ENCODE measurements around the gene SLC25A21.
"Not testable (repeated sequence)": the region's sequence is repeated elsewhere in the genome, so short reads cannot be mapped to it uniquely, and the experiment has no call there.

SLC25A21 gene

DNA sequence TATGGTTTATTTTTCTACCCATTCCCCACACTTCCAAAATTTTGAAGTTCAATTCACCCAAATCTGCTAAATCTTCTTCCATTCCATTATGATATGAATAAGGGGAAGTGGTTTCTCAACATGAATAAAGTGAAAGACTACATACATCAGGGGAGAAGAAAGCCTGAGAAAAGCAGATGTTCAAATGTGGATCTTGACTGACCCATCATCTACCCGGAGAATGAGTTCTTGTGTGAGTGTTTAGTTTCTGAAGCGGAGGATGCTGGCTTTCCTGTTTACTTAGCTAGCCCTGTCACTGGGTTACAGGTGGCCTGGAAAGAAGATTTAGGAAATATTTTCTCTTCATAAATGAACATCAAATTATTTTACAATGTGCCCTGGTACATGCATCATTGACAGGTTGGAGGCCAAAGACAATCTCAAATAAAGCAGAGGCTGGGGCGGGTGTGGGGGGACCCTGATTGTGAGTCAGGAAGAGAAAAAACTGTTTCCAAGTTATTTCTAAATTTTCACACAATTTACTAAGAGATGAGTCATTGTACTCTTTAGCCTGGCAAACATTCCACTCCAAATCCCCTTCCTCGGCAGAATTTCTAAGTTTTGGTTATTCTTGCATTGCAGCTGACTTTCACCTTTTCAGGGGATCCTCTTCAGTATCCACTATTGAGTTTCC lies 135.6 kb downstream of the SLC25A21 start:
- no peak for DNase-seq

DNA sequence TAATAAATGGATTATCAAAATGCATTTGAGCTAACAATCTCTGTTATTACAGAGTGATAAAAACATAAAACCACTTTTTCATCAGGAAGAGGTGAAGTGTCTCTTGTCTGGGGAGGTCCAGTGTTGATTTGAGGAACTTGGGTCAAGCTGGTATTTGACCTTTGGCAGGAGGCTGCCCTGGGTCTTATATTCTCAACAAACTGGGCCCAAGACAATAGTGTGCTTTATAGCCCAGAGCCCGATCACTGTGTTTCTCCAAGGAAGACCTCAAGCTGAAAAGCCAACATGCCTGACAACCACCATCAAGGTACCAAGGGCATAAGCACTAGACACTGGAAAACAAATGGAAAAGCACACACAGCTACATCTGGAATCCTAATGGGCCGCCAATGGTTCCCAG lies 137.0 kb downstream of the SLC25A21 start:
- DNase-seq = no peak

DNA sequence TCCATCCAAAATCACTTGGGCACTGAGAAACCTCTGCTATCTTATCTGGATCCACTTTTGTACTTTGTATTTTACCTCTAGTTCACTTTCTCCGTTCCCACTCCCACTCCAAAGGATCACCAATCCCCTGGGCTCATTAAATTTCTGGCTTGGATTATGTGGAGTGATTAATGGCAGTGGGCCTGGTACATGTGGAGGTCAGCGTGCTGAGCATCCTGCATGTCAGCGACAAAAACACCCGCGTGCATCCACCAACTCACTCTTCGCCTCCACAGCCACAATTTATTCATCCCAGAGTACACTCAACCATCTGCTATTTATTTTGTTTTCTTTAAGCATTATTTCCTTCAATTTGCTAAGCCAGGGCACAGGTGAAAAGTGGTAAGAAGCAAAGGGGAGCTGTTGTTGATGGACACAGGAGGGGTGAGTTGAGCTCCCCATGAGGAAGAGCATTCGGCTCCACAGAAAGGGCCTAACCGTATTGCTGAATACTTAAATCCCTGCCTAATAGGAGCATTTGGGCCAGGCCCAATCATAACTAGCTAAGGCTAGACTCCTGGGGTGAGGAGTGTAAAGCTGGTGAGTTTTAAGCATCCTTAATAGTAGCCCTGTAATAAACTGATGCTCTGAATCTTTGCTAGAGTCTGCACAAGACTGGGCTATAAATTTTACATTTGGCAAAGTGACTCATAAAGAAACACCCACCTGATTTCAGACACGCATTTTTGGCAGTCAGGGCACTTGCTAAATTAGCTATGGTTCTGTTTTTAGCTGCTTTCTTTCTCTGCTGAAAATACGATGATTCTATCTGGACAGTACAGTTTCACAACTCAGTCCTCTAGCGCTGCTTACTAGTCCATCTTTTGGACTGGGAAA lies 137.8 kb downstream of the SLC25A21 start:
- no peak for DNase-seq

DNA sequence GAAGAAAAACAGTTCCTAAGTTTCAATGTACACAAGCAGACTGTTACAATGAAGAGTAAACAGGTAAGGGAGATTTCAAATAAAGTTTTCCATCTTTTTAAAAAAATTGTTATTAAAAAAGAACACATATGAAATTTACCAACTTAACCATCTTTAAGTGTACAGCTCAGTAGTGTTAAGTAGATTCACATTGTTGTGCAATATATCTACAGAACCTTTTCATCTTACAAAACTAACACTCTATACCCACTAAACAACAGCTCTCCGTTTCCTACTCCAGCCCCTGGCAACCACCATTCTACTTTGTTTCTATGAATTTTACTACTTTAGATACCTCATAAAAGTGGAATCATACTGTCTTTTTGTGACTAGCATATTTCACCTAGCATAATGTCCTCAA lies 139.5 kb downstream of the SLC25A21 start:
- no peak for DNase-seq

DNA sequence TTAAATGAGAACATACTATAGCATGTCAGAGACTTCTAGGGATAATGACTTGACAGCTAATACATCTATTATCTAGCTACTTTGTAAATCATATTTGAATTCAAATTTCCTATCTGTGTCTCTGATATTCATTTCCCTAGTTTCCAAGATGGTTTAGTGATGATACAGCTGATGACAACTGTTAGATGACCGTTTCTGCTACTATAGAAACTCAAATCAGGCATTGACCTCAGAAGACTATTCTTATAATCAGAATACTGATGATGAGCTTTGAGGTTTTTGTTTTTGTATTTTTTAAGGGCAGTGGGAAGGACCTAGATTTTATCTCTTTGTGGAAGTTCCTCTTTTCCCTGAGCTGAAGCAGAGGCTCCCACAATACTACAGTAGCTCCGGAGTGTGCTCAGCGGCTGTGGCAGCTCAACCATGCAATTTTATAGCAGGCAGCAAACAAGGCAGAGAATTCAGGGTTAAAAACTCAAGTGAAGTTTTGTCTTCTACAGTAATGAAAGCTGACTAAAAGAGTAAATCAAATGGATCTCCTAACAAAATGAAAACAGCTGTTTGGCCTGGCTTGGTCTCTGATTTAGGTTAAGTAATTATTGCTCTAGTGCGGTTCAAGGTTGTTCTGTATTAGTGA lies 145.1 kb downstream of the SLC25A21 start:
- DNase-seq = no peak

DNA sequence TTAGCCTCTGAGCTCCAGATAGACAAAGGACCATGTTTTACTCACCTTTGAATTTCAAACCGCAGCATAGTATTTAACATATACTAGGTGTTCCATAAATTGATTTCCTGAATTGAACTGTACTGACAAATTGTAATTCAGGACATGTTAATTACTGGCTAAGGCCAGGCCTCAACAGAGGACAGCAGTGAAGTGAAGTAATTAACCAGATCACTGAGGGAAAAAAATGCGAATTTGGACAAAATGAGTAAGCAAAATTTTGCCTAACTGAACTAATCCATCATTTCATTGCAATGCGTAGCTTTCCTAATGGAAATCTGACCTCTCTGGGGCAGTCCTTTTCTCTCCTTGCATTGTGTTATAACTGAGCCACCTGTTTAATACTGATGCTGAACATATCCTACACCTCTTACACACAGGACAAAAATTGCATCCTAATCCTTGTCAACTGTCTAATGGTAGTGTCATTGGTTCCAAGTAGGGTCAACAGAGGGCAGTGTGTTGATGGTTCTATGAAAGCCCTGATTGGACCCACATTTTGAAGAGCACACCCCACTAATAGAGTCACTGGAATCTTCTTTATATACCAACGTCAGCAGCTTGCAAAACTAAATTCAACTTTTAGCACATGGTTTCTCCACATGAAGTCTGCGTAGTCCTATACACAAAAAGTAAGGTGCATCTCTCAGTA lies 148.4 kb downstream of the SLC25A21 start:
- DNase-seq = no peak

DNA sequence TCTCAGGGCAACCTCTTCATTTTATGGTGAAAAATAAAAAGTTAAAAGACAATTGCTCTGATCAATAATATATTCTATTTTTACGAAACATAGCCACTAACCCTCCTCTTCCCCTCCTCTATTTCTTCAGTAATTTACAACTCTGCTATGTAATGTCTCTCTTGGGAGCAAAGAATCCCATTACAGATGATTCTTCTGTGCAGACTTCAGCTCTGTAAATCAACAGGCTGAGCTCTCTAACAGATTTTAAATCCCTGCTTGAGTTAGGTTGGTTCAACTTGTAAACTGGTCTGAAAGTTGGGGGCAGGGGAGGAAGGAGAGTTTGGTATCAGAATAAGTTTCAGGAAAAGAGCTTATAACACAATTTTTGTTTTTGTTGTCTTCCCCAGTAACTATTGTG lies 151.0 kb downstream of the SLC25A21 start:
- DNase-seq = no peak

DNA sequence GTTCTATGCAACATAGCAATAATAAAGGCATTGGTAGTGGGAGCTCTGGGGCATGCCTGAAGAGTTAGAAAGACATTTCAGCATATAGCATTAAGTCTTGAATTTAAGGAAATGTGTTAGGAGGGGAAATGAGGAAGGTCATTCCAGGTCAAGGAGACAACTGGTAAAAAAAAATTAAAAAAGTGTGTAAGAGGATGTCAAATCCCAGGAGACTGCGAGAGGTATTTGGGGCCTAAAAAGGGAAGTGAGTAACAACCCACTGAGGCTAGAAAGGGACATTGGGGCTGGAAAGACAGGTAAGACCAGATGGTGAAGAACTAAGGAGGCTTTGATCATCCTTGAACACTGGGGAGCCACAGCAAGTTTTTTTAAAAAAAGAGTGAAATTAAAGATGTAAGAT lies 152.9 kb downstream of the SLC25A21 start:
- no peak for DNase-seq

DNA sequence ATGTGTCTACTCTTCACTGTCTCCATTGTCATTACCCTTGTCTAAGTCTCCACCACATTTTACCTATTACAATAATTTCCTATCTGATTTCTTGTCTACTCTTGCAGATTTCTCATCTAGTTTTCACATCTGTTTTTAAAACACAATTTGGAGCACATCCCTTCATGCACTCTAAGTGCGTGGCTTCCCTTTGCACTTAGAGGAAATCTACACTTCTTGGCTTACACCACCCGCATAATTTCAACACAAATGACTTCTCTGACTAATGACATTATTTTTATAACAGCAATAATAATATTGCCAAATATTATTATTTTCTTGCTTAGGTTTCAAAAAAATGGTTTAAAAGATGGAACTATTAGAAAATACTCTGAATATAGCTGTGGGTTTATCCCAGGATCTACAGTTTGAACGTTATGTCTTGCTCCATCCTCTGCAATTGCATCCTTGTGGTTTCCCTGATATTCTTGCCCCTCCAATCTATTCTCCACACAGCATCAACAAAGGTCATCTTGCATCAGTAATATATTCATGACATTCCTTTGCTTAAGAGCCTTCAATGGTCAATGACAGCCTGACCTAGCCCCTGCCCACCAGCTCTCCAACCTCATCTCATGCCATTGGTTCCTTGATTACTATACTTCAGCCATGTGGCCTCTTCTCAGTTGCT lies 153.7 kb downstream of the SLC25A21 start:
- DNase-seq = no peak

DNA sequence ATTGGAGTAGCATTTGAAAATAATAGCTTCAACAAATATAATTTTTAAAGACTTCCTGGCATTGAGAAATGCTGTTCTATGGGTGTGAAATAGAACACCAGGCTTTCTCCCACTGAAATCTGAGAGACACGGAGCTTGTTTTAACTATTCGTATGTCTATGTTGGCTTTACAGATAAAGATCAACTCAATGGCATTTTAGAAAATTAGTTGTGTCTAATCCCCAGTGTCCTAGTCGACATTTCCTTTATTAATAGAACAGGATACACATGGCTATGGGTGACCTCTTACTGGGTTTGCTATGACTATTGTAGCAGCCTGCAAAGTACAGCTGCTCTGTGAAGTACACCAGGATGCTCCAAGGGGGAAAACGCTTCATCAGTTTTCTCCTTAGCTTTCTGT lies 159.3 kb downstream of the SLC25A21 start:
- no peak for DNase-seq

DNA sequence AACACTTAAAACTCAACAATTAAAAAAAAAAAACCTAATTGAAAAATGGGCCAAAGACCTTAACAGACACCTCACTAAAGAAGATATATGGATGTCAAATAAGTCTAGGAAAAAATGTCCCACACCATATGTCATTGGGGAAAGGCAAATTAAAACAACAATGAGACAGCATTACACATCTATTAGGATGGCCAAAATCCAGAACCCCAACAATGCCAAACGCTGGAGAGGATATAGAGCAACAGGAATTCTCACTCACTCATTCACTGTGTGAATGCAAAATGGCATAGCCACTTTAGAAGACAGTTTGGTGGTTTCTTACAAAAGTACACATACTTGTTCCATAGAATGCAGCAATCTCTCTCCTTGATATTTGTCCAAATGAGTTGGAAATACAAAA lies 173.7 kb downstream of the SLC25A21 start:
- no peak for DNase-seq

DNA sequence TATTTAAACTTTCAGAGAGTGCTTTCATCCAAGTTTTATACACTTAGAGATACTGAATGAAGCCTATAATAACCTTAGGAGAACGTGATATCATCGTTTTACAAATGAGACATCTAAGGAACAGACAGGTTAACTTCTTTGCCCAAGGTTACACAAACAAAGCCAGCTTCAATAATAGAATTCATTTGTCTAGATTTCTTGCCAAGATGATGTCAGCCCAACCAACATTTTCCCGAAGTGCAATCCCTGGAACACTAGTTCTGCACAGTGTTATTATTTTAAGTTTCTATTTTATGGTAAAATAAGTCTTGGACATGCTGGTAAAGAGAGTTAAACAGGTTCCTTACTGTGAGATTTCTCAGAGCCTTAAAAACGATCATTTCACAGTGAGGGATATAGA lies 174.6 kb downstream of the SLC25A21 start:
- DNase-seq = no peak

DNA sequence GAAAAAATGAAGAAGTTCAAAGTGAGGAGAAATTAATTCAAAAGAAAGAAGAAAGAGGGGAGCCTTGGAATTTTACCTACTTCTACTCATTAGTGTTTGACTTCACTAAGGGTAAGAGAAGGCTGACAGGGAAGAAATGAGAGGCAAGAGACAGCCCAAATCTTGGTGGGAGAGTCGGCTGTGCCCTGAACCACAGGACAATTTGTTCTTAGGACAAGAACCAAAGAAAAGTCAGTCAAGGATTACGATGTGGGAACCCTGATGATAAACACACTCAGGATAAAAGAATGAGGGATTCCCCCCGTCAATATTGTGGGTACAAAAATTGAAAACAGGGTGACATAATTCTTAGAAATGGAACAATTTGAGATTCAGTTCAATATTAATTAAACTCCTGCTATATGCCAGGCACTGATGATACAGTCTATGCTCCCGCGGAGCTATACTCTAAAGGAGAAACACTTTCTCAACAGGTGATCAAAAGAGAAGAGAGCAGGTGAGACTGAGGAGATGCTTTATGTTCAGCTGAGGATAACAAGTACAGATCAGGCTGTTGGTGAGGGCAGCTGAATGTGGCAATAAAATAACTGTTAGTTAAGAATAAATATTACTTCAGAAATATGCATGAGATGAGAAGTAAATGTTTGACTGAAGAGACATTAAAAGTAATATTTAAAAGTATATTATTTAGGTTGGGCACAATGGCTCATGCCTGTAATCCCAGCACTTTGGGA lies 175.4 kb downstream of the SLC25A21 start:
- no peak for DNase-seq

DNA sequence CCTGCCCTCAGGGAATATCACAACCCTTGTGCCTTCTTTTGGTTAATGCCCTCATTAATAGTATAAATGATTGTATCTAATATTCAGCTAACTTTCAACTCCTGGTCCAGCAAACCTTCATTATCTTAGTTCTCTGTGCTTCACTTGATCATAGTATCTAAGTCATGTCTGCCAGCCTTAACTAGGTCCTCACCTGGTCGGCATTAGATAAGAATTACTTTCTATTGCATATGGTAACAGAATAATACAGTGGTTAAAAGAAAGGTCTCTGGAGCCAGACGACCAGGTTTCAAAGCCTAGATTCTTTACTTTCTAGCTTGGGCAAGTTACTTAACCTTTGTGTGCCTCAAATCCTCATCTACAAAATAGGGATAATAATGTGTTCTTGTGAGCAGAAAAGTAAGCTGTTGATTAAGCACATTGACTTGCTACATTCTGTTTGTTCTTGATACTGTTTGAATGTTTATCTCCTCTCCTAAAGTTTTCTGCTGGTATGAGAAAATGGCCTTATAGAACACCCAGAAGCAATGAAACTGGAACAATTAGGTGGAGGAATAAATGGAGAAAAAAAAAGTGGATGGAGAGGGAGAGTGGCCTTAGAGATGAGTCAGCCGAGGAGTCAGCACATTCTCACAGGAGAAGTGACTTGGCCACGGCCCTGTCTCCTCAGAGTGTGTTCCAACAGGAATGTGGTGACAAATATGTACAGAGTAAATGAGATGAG lies 176.1 kb downstream of the SLC25A21 start:
- DNase-seq = no peak

DNA sequence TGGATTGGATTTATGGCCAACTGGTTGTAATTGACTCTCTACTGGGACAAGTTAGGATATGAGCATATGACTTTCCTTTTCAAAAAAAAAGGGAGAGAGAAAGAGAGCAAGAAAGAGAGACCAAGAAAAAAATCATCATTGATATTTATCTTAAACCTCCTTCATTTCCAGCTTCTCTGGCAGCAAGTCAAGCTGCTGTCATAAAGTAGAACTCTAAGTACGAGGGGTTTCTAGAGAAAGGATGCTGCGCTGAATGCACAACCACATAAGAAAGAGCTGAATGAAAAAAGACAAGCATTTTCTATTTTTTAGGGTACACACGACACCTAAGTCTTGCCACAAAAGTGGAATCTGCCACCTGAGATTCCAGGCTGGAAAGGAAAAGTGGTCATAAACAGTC lies 182.6 kb downstream of the SLC25A21 start:
- no peak for DNase-seq

DNA sequence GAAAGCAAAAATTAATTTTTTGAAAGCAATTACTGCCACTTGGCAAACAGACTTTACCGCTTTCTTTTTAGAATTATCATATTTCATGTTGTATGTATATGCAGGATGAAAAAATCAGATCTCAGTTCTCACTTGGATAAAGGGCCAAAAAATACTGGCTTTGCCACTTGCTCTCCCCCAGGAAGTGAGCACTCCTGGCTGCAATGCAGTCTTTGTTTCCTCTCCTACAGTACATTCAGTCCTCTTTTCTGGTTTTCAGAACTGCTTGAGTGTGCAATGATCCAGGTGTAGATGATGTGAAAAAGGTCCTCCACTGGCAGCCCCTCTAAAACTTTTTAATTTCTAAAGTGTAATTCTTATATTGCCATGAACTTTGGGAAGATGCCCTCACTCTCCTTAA lies 183.4 kb downstream of the SLC25A21 start:
- no peak for DNase-seq

DNA sequence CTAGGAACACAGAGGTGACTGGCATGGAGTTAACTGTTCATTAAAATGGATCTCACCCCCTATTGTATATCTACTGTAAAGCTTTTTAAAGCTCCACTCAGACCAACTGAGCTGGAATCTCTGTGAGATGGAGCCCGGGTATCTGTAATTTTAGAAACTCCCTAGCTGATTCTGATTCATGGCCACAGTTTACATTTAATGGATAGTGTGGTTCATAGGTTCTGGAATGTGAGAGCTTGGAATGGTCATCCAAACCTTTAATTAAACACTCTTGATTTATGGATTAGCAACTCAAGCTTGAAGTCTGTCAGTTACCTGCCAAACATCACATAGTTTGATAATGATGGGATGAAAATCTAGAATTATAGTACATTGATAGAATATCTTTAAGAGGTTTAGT lies 183.8 kb downstream of the SLC25A21 start:
- DNase-seq = no peak

DNA sequence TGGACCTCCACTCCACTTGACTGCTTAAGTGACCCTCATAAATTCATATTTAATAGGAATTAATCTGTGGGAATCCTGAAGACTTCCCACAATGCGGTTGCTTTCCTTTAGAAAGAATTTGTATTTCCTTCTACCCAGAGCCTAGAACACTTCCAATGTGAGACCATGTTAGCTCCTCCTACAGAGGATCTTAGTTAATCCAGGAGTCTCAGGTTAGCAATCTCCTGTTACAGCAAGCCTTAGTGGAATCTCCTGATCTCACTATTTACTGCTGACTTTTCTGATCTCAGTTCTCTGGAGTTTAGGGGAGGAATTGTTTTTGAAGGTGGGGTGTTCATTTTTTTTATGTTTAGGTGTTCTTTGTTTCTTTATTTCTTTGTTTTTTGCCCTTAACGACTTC lies 186.0 kb downstream of the SLC25A21 start:
- no peak for DNase-seq

DNA sequence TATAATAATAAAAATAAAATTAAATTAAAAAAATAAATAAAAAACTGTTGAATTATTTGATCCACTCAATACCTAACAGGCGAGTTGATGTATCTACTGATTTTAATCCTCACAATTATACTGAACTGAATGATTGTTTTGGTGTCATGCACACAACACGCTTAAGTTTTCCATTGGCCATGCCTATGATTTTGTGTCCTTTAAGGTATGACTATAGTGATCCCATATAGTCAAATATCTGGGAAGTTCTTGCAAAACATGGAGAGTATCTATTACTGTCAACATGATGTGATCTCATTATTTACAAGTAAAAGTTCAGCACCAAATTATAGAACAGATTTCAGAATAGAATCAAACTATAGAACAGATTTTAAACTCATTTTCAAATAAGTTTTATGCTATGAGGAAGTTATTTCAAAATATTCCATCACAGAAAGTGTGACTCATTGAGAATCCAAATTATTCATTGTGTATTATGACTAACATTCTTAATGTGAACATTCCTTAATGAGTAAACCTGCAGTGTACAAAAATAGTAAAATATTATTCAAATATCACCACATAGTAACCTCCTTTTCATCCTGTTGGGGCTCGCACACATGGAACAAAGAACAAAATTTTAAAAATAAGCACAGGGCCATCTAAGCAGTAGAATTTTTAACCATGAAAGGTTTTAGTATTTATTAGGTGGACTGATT lies 190.4 kb downstream of the SLC25A21 start:
- DNase-seq = no peak

DNA sequence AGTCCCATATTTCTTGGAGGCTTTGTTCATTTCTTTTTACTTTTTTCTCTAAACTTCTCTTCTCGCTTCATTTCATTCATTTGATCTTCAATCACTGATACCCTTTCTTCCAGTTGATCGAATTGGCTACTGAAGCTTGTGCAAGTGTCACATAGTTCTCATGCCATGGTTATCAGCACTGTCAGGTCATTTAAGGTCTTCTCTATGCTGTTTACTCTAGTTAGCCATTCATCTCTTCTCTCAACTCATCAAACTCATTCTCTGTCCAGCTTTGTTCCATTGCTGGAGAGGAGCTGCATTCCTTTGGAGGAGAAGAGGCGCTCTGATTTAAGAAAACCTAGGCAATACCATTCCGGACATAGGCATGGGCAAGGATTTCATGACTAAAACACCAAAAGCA lies 192.0 kb downstream of the SLC25A21 start:
- DNase-seq = not testable (repeated sequence)

DNA sequence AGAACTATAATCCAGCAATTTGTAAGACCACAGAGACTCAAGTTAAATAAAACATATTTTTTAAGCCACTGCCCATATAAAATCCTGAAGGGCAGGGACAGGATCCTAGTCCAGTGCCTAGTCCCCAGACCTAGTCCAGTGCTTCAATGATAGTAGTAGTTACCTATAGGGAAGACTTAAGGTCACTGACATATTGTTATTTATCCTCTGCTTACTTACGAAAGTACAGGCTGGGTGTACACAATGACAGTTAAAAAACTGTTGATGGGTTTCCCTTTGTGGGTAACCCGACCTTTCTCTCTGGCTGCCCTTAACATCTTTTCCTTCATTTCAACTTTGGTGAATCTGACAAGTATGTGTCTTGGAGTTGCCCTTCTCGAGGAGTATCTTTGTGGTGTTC lies 192.5 kb downstream of the SLC25A21 start:
- no peak for DNase-seq

All from activated T-cell treated with anti-CD3 and anti-CD28 coated beads for 4 hours (primary cell).